Fibroblast of the aortic adventitia (primary cell): ENCODE results near the gene CCNO. TPM values are rescaled to one million over a fixed set of nuclear protein-coding genes. Genes with fewer than 3 reads are reported as not detected.
A peak's percentile ranks its signal among the peaks of the same experiment; 100 is the strongest.

Experiments used
- DNase-seq: peaks from one replicate; pipeline ENCODE4 v3.0.0-alpha.2; 2010; ENCODE audit warnings: low read depth
- H3K4me3 ChIP-seq: 2 replicates; pipeline ENCODE4 v1.5.1; 2011; ENCODE audit warnings: low read depth, mild to moderate bottlenecking, control low read depth, low read length, moderate library complexity
- total RNA-seq: library from RNA; depleted of rRNA; stranded (reverse); fragments of >200 nt; gene quantifications from 2 replicates; pipeline ENCODE4 v1.2.3, GENCODE V29; 2012; ENCODE audit warnings: low replicate concordance
- TF ChIP-seq, protein P1 (sequence below): IDR thresholded peaks from 2 replicates; pipeline ENCODE4 v1.5.1; 2011; ENCODE audit warnings: mild to moderate bottlenecking, low read length, control low read depth, inconsistent platforms; ENCODE audit not compliant: insufficient read depth

CCNO gene
- total RNA-seq, 1 donor, result 0.18 TPM

DNA sequence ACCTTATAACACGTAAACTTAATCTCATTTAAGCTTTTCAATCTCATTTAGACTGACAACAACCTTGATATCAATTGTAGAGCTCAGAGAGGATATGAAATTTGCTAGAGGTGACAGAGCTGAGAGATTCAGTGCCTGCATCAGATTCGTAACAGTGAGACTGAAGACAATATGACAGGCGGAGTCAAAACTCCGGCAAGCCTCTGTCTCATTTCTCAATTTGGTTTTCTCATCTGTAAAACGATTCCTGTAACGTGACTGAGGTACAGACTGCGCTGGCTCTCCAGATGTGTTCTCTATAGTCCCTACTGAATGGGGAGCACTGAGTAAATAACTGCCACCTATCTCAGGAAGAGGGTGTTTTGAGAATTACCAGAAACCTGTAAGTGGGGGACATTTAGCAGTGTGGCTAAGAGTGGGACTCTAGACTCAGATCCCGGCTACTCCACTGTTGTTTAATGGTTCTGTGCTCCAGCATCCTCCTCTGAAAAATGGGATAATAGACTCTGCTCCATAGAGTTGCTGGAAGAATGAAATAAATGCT, 3.2 kb downstream of the CCNO start:
- TF ChIP-seq, protein P1, sequence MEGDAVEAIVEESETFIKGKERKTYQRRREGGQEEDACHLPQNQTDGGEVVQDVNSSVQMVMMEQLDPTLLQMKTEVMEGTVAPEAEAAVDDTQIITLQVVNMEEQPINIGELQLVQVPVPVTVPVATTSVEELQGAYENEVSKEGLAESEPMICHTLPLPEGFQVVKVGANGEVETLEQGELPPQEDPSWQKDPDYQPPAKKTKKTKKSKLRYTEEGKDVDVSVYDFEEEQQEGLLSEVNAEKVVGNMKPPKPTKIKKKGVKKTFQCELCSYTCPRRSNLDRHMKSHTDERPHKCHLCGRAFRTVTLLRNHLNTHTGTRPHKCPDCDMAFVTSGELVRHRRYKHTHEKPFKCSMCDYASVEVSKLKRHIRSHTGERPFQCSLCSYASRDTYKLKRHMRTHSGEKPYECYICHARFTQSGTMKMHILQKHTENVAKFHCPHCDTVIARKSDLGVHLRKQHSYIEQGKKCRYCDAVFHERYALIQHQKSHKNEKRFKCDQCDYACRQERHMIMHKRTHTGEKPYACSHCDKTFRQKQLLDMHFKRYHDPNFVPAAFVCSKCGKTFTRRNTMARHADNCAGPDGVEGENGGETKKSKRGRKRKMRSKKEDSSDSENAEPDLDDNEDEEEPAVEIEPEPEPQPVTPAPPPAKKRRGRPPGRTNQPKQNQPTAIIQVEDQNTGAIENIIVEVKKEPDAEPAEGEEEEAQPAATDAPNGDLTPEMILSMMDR, result no peak
- no peak overlapping the region for H3K4me3 ChIP-seq
- DNase-seq, result no peak

DNA sequence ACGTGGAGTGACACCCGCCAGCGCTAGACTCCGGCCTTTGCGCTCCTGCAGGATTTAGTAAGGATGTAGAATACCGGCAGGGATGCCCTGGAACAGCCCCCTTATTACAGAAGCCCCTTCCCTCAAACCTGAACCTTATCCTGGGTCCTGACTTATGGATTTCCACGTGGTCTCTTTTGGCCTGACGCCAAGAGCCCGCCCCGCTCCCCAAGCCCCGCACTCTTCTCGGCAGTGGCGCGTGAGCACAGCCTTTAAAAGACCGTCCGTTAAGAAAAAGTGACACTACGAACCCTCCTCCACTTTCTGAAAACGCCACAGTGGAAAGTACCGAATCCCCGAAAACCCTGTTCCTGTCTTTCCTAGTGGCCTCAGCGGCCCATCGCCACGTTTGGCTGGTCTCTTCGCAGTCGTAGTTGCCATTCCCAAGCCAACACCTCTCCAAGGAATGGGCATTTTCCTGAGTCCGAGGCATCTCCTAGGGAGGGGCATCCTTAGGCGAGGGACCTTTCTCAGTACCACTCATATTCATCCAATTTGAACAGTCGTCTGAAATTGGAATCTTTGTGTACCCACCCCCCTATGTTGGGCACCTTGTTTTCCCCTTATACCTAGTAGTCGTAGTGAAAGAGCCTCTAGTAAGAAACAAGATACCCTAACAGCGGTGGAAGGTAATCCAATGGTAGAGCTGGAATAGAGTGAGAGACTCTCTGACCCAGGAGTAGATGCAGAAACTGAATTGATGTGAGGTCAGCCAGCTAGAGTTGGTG, 5.6 kb downstream of the CCNO start:
- peak overlapping the region; percentile 48 for H3K4me3 ChIP-seq
- TF ChIP-seq, protein P1, result no peak
- DNase-seq, result no peak

DNA sequence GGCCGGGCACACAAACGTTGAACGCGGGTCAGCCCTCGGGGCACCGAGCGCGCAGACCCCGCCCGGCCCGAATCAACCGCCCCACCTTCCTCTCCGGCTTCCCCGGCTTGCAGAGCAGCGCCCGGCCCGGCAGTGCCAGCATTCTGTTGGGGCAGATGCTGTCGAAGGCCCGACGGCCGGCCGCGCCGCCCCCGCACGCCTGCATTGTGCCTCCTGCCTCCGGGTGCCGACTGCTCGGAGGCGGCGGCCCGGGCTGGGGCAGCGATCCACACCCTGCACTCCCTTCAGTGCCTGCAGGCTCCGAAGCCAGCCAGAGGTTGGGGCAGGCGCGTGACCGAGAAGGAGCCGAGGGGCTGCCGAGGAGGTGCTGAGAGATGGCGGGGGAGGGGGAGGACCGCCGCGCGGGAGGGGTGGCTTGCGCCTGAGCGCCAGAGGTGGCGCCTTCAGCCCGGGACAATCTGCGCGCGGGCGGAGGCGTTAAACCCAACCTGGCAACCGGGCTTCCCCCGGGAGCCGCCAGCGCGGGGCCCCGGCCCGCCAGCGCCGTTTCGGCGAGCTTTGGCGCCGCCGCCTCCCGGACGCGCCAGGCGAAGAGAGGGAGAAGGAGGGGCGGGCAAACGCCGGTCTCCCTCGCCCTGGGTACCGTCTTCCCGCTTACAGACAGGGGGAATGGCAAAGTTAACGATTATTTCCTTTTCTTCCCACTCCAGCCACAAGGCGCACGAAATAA, 6.3 kb downstream of the CCNO start, which contains the start of gene MCIDAS:
Gene MCIDAS, minus strand, starts transcription at position 382 of the 730 bp plus-strand sequence. Its CDS starts 177 bp downstream, at position 205.
- TF ChIP-seq, protein P1, result peak; percentile 16
- peak within 1 kb of the TSS; percentile 48 for H3K4me3 ChIP-seq
- DNase-seq, result no peak

DNA sequence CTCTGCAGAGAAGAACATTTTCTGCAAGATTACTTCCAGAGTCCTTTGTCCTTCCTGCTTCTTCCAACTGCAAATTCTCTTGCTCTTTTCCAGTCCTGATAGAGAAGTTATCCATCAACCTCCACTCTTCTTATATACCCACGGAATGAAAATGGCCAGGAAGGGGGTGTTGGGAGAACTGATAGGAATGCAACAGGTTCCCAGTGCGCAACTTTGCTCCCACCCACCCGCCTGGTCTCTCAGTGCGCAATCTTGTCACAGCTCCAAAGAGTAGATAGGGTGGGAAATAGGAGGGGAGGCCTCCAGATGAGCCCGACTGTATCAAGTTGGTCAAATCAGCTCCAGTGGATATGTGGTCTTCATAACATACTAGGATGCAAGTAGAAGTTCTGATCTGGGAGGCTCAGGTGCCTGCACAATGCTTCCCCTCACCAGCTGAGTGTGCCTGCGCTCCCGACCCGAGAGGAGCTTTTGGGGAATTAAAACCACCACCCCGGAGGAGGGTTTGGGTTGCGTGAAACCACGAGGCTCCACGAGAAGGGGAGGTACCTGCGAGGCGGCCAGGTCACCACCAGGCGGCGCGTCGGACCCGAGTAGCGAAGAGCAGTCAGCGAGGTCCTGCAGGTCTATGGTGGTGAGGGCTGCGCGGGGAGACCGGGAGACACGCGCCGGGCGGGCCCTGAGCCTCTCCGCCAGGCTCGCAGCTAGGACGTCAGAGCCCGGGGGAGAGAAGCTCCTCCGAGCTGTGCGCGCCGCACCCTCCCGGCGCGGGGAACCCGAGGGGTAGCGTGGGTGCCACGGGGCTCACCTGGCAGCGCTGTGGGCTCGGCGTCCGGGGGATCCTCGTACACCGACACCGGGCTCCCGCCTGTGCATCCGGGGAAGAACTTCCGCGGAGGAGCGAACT, 7.1 kb downstream of the CCNO start:
- H3K4me3 ChIP-seq, result peak overlapping the region; percentile 9
- peak; percentile 25 for DNase-seq
- TF ChIP-seq, protein P1, result peak; percentile 50

DNA sequence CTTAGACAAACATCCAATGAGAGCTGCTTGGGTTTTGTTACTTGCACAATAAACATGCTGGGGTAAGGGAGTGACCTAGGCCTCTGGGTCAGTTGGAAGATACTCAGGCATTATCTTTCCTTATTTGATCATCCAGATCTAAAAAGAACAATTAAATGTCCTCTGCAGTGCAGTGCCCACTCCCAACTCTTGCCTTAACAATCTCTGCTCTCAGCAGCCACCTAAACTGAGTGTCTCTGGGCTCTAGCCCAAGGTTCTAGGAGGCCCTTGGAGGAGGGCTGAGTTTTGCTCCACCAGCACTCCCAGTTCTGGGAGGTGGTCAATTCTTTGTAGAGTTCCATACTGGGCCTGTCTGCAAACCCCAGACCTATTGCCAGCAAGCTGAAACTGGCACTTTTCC, 8.1 kb downstream of the CCNO start:
- DNase-seq, result no peak

More for the DNA sequence above, 8.1 kb downstream of the CCNO start:
- H3K4me3 ChIP-seq, result no peak overlapping the region
- TF ChIP-seq, protein P1, result no peak
